Measurements from ENCODE around the gene NUP85.
"Not testable (repeated sequence)": the region's sequence is repeated elsewhere in the genome, so short reads cannot be mapped to it uniquely, and the experiment has no call there.

NUP85 gene

GRCh38 chr17:75269844-75270217 is 64.4 kb downstream of the NUP85 start:
- no peak for DNase-seq

- peak; percentile 50 for DNase-seq
These were observed 64.9 kb downstream of the NUP85 start for GRCh38 chr17:75270218-75270965.

GRCh38 chr17:75270966-75271232 is 65.4 kb downstream of the NUP85 start, which contains the start of gene MIF4GD:
TSS of gene MIF4GD (minus strand) at chr17:75271231. CDS start at chr17:75270195, 1,036 bp downstream.
- no peak for DNase-seq

GRCh38 chr17:75271233-75271954 is 65.9 kb downstream of the NUP85 start:
- DNase-seq, result peak; percentile 90

GRCh38 chr17:75271955-75272847 is 66.7 kb downstream of the NUP85 start:
- no peak for DNase-seq

- no peak for DNase-seq
These were observed 67.3 kb downstream of the NUP85 start for GRCh38 chr17:75272848-75273184.

GRCh38 chr17:75273977-75274708 is 68.7 kb downstream of the NUP85 start:
- DNase-seq, result no peak

GRCh38 chr17:75277664-75278071 is 72.2 kb downstream of the NUP85 start:
- DNase-seq, result no peak

GRCh38 chr17:75280189-75280588 is 74.7 kb downstream of the NUP85 start:
- not testable (repeated sequence) for DNase-seq

- DNase-seq, result no peak
These were observed 79.6 kb downstream of the NUP85 start for GRCh38 chr17:75285123-75285522.
